HEK293T (cell line): ENCODE results near the gene TMEFF2.

ENCODE experiments used
- CTBP1 ChIP-seq: fragments of 450-650 bp; IDR thresholded peaks from 2 replicates; pipeline ENCODE4 v1.6.1; 2016; ENCODE audit warnings: borderline replicate concordance
- FOXM1 ChIP-seq: fragments of 450-650 bp; IDR thresholded peaks from 2 replicates; pipeline ENCODE4 v1.6.1; 2017; ENCODE audit warnings: mild to moderate bottlenecking, borderline replicate concordance
- LEF1 ChIP-seq: fragments of 450-650 bp; IDR thresholded peaks from 2 replicates; pipeline ENCODE4 v1.6.1; 2017; ENCODE audit warnings: mild to moderate bottlenecking, borderline replicate concordance
- PKNOX1 ChIP-seq: fragments of 450-650 bp; IDR thresholded peaks from 2 replicates; pipeline ENCODE4 v1.6.1; 2016
- SUZ12 ChIP-seq: fragments of 450-650 bp; IDR thresholded peaks from 2 replicates; pipeline ENCODE4 v1.6.1; 2016; ENCODE audit warnings: mild to moderate bottlenecking
- TARDBP ChIP-seq: fragments of 450-650 bp; IDR thresholded peaks from 2 replicates; pipeline ENCODE4 v1.6.1; 2016
- ZNF384 ChIP-seq: fragments of 450-650 bp; IDR thresholded peaks from 2 replicates; pipeline ENCODE4 v1.6.1; 2016

GRCh38 chr2:192218970-192219369, 24.2 kb upstream of the TMEFF2 start:
- TF ChIP-seq PKNOX1: no peak
- TF ChIP-seq ZNF384: no peak
- no peak for TF ChIP-seq SUZ12
- no peak for TF ChIP-seq TARDBP
- TF ChIP-seq LEF1: no peak
- no peak for TF ChIP-seq FOXM1
- no peak for TF ChIP-seq CTBP1
